HepG2 (cell line): ENCODE data around the gene OTOGL.
"Not testable (repeated sequence)": the region's sequence is repeated elsewhere in the genome, so short reads cannot be mapped to it uniquely, and the experiment has no call there.

Experiments
- BCL6 ChIP-seq: IDR thresholded peaks from 2 replicates; pipeline ENCODE4 v1.6.1; 2016; ENCODE audit warnings: missing genetic modification reagents, missing compliant biosample characterization
- CREB1 ChIP-seq, 2 experiments: fragments of 450-650 bp in 1 of 2; IDR thresholded peaks; 2 replicates each; pipeline ENCODE4 v1.6.1; 2016 to 2017; ENCODE audit warnings: control low read depth in 1 of 2, mild to moderate bottlenecking in 1 of 2, missing compliant biosample characterization in 1 of 2, missing genetic modification characterization in 1 of 2
- EP300 ChIP-seq, 3 experiments: sonication (generic) in 1 of 3; formaldehyde crosslinking in 1 of 3; IDR thresholded peaks; 2 replicates each; pipeline versions ENCODE4 v1.5.1 to v1.6.1; 2011 to 2020; ENCODE audit warnings: low read depth in 2 of 3, low read length in 2 of 3, borderline replicate concordance in 1 of 3, improper control_type of control experiment in 1 of 3, mild to moderate bottlenecking in 1 of 3, missing genetic modification reagents in 1 of 3, moderate library complexity in 1 of 3
- HNRNPLL ChIP-seq: fragments of 200-400 bp; formaldehyde crosslinking; IDR thresholded peaks from 2 replicates; pipeline ENCODE4 v1.6.1; 2017; ENCODE audit warnings: mild to moderate bottlenecking, low read depth, low read length; ENCODE audit not compliant: poor library complexity, severe bottlenecking
- POLR2A ChIP-seq, 2 experiments: IDR thresholded peaks; 2 replicates each; pipeline ENCODE4 v1.6.1; 2011; ENCODE audit warnings: low read depth in 2 of 2, low read length in 2 of 2, mild to moderate bottlenecking in 1 of 2, moderate library complexity in 1 of 2; ENCODE audit not compliant: insufficient read depth in 1 of 2
- SIN3A ChIP-seq: IDR thresholded peaks from 2 replicates; pipeline ENCODE4 v1.6.1; 2011; ENCODE audit warnings: low read depth, mild to moderate bottlenecking, control low read depth, low read length, borderline replicate concordance
- TAF1 ChIP-seq: sonication (generic); formaldehyde crosslinking; IDR thresholded peaks from 2 replicates; pipeline ENCODE4 v1.4.0; 2020; ENCODE audit warnings: missing genetic modification reagents
- TF ChIP-seq, protein P1 (sequence below): IDR thresholded peaks from 2 replicates; pipeline ENCODE4 v1.6.1; 2016
- TF ChIP-seq, protein P2 (sequence below): sonication (generic); formaldehyde crosslinking; IDR thresholded peaks from 2 replicates; pipeline ENCODE4 v1.4.0; 2020; ENCODE audit warnings: missing genetic modification reagents
- TF ChIP-seq, protein P3 (sequence below): IDR thresholded peaks from 2 replicates; pipeline ENCODE4 v1.6.1; 2012; ENCODE audit warnings: low read length, improper control_type of control experiment
- TF ChIP-seq, protein P4 (sequence below): sonication (generic); formaldehyde crosslinking; IDR thresholded peaks from 2 replicates; pipeline ENCODE4 v1.4.0; 2020; ENCODE audit warnings: mild to moderate bottlenecking, missing genetic modification reagents, borderline replicate concordance

DNA sequence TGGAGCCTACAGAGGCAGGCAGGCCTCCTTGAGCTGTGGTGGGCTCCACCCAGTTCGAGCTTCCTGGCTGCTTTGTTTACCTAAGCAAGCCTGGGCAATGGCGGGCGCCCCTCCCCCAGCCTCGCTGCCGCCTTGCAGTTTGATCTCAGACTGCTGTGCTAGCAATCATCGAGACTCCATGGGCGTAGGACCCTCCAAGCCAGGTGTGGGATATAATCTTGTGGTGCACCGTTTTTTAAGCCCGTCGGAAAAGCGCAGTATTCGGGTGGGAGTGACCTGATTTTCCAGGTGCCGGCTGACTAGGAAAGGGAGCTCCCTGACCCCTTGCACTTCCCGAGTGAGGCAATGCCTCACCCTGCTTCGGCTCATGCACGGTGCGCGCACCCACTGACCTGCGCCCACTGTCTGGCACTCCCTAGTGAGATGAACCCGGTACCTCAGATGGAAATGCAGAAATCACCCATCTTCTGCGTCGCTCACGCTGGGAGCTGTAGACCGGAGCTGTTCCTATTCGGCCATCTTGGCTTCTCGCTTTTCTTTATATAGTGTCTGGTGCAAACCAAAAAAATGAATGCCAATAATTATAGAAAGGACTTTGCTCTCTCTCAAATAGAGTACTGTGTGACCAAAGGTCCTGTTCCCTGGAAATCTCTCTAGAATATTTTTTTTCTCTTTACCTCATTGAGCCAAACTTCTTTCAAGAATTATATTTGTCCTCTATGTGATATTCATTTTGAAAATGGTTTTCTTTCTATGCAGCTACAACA is 50.4 kb downstream of the OTOGL start:
- TF ChIP-seq, protein P1, sequence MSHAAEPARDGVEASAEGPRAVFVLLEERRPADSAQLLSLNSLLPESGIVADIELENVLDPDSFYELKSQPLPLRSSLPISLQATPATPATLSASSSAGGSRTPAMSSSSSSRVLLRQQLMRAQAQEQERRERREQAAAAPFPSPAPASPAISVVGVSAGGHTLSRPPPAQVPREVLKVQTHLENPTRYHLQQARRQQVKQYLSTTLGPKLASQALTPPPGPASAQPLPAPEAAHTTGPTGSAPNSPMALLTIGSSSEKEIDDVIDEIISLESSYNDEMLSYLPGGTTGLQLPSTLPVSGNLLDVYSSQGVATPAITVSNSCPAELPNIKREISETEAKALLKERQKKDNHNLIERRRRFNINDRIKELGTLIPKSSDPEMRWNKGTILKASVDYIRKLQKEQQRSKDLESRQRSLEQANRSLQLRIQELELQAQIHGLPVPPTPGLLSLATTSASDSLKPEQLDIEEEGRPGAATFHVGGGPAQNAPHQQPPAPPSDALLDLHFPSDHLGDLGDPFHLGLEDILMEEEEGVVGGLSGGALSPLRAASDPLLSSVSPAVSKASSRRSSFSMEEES = not testable (repeated sequence)
- not testable (repeated sequence) for TF ChIP-seq SIN3A; HNRNPLL; TAF1 (CRISPR knock-in tag); BCL6 (CRISPR knock-in tag); CREB1 (IDR thresholded peaks at IDR 0.05); CREB1 (CRISPR knock-in tag; IDR thresholded peaks at IDR 0.05); EP300 (IDR thresholded peaks at IDR 0.05; ENCODE audit: low read depth in 2 of 2, low read length in 2 of 2); EP300 (CRISPR knock-in tag; IDR thresholded peaks at IDR 0.05; ENCODE audit: borderline replicate concordance); POLR2A (IDR thresholded peaks at IDR 0.05; ENCODE audit: insufficient read depth in 1 of 2, low read depth in 2 of 2, low read length in 2 of 2)
- TF ChIP-seq, protein P2, sequence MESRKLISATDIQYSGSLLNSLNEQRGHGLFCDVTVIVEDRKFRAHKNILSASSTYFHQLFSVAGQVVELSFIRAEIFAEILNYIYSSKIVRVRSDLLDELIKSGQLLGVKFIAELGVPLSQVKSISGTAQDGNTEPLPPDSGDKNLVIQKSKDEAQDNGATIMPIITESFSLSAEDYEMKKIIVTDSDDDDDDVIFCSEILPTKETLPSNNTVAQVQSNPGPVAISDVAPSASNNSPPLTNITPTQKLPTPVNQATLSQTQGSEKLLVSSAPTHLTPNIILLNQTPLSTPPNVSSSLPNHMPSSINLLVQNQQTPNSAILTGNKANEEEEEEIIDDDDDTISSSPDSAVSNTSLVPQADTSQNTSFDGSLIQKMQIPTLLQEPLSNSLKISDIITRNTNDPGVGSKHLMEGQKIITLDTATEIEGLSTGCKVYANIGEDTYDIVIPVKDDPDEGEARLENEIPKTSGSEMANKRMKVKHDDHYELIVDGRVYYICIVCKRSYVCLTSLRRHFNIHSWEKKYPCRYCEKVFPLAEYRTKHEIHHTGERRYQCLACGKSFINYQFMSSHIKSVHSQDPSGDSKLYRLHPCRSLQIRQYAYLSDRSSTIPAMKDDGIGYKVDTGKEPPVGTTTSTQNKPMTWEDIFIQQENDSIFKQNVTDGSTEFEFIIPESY (CRISPR knock-in tag) = not testable (repeated sequence)
- TF ChIP-seq, protein P3, sequence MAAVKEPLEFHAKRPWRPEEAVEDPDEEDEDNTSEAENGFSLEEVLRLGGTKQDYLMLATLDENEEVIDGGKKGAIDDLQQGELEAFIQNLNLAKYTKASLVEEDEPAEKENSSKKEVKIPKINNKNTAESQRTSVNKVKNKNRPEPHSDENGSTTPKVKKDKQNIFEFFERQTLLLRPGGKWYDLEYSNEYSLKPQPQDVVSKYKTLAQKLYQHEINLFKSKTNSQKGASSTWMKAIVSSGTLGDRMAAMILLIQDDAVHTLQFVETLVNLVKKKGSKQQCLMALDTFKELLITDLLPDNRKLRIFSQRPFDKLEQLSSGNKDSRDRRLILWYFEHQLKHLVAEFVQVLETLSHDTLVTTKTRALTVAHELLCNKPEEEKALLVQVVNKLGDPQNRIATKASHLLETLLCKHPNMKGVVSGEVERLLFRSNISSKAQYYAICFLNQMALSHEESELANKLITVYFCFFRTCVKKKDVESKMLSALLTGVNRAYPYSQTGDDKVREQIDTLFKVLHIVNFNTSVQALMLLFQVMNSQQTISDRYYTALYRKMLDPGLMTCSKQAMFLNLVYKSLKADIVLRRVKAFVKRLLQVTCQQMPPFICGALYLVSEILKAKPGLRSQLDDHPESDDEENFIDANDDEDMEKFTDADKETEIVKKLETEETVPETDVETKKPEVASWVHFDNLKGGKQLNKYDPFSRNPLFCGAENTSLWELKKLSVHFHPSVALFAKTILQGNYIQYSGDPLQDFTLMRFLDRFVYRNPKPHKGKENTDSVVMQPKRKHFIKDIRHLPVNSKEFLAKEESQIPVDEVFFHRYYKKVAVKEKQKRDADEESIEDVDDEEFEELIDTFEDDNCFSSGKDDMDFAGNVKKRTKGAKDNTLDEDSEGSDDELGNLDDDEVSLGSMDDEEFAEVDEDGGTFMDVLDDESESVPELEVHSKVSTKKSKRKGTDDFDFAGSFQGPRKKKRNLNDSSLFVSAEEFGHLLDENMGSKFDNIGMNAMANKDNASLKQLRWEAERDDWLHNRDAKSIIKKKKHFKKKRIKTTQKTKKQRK = not testable (repeated sequence)
- TF ChIP-seq, protein P4, sequence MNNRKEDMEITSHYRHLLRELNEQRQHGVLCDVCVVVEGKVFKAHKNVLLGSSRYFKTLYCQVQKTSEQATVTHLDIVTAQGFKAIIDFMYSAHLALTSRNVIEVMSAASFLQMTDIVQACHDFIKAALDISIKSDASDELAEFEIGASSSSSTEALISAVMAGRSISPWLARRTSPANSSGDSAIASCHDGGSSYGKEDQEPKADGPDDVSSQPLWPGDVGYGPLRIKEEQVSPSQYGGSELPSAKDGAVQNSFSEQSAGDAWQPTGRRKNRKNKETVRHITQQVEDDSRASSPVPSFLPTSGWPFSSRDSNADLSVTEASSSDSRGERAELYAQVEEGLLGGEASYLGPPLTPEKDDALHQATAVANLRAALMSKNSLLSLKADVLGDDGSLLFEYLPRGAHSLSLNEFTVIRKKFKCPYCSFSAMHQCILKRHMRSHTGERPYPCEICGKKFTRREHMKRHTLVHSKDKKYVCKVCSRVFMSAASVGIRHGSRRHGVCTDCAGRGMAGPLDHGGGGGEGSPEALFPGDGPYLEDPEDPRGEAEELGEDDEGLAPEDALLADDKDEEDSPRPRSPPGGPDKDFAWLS (CRISPR knock-in tag) = not testable (repeated sequence)
